ENCODE data around the gene KRTAP9-3. TPM values are rescaled to one million over a fixed set of nuclear protein-coding genes. Genes with fewer than 3 reads are reported as not detected.

The KRTAP9-3 gene
- total RNA-seq, 1 experiment from 2014 or later = not detected

GRCh38 chr17:41211845-41212466 is 20.3 kb upstream of the KRTAP9-3 start (continued):
- TF ChIP-seq NR1H2 (CRISPR knock-in tag; IDR thresholded peaks at IDR 0.05) (no peak), ZNF121 (CRISPR knock-in tag; IDR thresholded peaks at IDR 0.05) (no peak), NFATC4 (CRISPR knock-in tag; IDR thresholded peaks at IDR 0.05) (no peak), IRF2 (CRISPR knock-in tag; IDR thresholded peaks at IDR 0.05; ENCODE audit: borderline replicate concordance, low read depth) (no peak), EMX1 (CRISPR knock-in tag; IDR thresholded peaks at IDR 0.05) (no peak)

GRCh38 chr17:41212524-41213169 is 19.6 kb upstream of the KRTAP9-3 start:
- Mint-ChIP-seq H3K9me3 (peaks cover 20% of the 10 kb centered on the region), H3K36me3 (peaks cover 8% of the 10 kb centered on the region), H3K4me1 (no peaks in the 10 kb centered on the region), H3K4me3 (no peak overlapping the region), H3K27ac (no peak overlapping the region), H3K27me3 (ENCODE audit: low read depth) (no peaks in the 10 kb centered on the region; the same call in 1 of the 2 replicates)
- DNase-seq (ENCODE audit: low spot score) (no peak), ATAC-seq (no peak)
- TF ChIP-seq GABPB1 (CRISPR knock-in tag; IDR thresholded peaks at IDR 0.05) = no peak
- POLR2A ChIA-PET = no interaction called here
- CTCF ChIA-PET = interaction anchor here (0.8 to 1.0 kb wide), 3 partner anchors 110 to 453 kb away, joined by 3 to 6 read pairs (median 5); no protein-coding TSS in a partner anchor

- Mint-ChIP-seq H3K27me3 (ENCODE audit: low read depth) (no peaks in the 10 kb centered on the region; the same call in 1 of the 2 replicates), H3K4me3 (no peak overlapping the region), H3K27ac (no peak overlapping the region), H3K36me3 (no peaks in the 10 kb centered on the region), H3K4me1 (no peaks in the 10 kb centered on the region), H3K9me3 (peaks cover 13% of the 10 kb centered on the region)
- CTCF ChIA-PET = no interaction called here
- TF ChIP-seq ZNF671 (CRISPR knock-in tag; IDR thresholded peaks at IDR 0.05) (no peak), ATF3 (CRISPR knock-in tag; conservative IDR thresholded peaks at IDR 0.05) (no peak), MAX (CRISPR knock-in tag; IDR thresholded peaks at IDR 0.05) (no peak), ATF1 (CRISPR knock-in tag; IDR thresholded peaks at IDR 0.05) (no peak), SMAD3 (CRISPR knock-in tag; IDR thresholded peaks at IDR 0.05; ENCODE audit: borderline replicate concordance) (no peak), ZNF138 (CRISPR knock-in tag; conservative IDR thresholded peaks at IDR 0.05) (no peak), ELF4 (CRISPR knock-in tag; IDR thresholded peaks at IDR 0.05; ENCODE audit: low read depth) (no peak), MYBL2 (CRISPR knock-in tag; IDR thresholded peaks at IDR 0.05) (no peak), ZSCAN18 (CRISPR knock-in tag; IDR thresholded peaks at IDR 0.05) (no peak), ZNF121 (CRISPR knock-in tag; IDR thresholded peaks at IDR 0.05) (no peak)
- ATAC-seq (no peak), DNase-seq (ENCODE audit: low spot score) (no peak)
- POLR2A ChIA-PET = no interaction called here
These were observed 16.6 kb upstream of the KRTAP9-3 start for GRCh38 chr17:41215681-41216080.

GRCh38 chr17:41223821-41224220 is 8.4 kb upstream of the KRTAP9-3 start:
- ChIA-PET POLR2A (no interaction called here), CTCF (no interaction called here)
- Mint-ChIP-seq H3K4me3 (no peak overlapping the region), H3K36me3 (no peaks in the 10 kb centered on the region), H3K4me1 (peaks cover 8% of the 10 kb centered on the region), H3K27ac (no peak overlapping the region), H3K9me3 (peaks cover 17% of the 10 kb centered on the region), H3K27me3 (ENCODE audit: low read depth) (no peaks in the 10 kb centered on the region)
- DNase-seq (ENCODE audit: low spot score) (no peak), ATAC-seq (no peak)
- TF ChIP-seq SMAD3 (CRISPR knock-in tag; IDR thresholded peaks at IDR 0.05; ENCODE audit: borderline replicate concordance) (no peak), TEAD4 (CRISPR knock-in tag; IDR thresholded peaks at IDR 0.05) (no peak), TP53 (CRISPR knock-in tag; IDR thresholded peaks at IDR 0.05) (no peak), ZBTB21 (CRISPR knock-in tag; IDR thresholded peaks at IDR 0.05; ENCODE audit: borderline replicate concordance) (no peak), NR2C2 (CRISPR knock-in tag; IDR thresholded peaks at IDR 0.05) (no peak), ZBTB43 (CRISPR knock-in tag; IDR thresholded peaks at IDR 0.05) (no peak), ZNF317 (CRISPR knock-in tag; IDR thresholded peaks at IDR 0.05; ENCODE audit: borderline replicate concordance, low read depth) (no peak), NR1H2 (CRISPR knock-in tag; IDR thresholded peaks at IDR 0.05) (no peak), OVOL2 (CRISPR knock-in tag; IDR thresholded peaks at IDR 0.05; ENCODE audit: borderline replicate concordance) (no peak), KAT7 (CRISPR knock-in tag; IDR thresholded peaks at IDR 0.05; ENCODE audit: borderline replicate concordance) (no peak), MYBL2 (CRISPR knock-in tag; IDR thresholded peaks at IDR 0.05) (no peak)
